CD4-positive, alpha-beta T cell treated with Interleukin-17A for 1 hour (primary cell): Measurements from ENCODE around the gene SNAP47.

Experiments
- DNase-seq: peaks from one replicate; pipeline ENCODE4 v3.0.0-alpha.2; 2020

Gene SNAP47

DNA sequence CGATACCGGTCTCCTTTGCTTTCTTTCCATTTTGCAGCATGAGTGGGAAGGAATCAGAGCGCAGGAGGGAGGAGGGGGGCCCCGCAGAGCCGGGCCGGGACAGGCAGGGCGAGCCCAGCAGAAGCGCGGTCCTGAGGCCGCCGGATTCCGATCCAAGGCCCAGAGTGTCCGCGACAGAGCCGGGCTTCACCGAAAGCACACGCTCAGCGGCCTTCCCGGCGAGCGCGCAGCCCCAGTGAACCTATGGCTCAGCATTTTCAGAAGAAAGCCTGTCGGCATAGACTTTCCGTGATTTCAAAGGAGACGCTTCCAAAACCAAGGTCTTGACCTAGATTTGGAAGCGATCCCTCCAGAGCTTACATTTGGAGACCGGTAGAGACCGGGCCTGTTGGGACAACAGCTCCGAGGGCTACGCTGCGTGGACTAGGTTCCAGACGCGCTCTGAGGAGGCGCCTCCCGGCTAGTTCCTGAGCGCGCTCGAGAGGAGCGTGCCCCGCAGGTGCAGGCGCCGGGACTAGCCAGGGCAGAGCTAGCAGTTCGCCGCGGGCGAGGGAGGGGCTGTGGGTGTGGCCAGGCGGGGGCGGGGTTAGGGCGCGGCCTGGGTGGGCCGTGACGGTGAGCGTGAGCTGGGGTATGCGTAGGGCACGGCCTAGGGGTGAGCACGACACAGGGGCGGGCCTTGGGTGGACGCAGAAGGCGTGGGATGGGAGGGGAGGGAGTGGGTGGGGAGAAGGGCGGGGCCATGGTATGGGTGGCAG is 52.5 kb downstream of the SNAP47 start:
- peak; percentile 97 for DNase-seq

DNA sequence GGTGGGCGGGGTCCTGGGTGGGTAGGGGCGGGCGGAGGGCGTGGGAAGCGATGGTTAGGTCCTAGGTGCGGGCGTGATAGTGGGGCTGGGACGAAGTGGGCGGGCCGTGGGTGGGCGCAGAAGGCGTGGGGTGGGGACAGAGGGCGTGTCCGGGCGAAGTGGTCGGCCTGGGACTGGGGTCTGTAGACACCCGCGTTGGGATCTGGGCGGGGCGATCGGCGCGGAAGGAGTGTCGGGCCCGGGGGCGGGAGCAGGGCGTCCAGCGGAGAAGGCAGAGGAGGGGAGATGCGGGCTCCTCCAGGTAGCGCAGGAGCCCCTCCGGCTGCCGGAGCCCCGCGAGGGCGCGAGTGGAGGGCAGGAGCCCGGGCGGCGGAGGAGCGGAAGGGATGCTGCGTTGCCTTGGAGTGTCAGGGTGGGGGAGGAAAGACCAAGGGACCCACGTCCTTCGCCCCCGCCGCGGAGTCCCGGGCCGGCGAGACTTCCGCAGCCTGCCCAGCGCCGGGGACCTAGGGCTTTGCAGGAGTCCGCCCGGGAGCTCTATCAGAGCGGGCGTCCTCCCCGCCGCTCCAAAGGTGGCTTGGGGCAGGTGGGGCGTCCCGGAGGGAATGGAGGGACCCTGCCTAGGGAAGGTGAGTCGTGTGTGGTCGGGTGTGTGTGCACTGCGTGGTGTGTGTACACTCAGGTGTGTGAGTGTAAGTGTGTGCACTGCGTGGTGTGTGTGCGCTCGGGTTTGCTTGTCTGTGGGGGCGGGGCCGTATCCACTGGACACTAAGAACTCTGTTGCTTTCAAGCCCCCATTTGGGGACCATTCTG is 53.2 kb downstream of the SNAP47 start:
- no peak for DNase-seq

DNA sequence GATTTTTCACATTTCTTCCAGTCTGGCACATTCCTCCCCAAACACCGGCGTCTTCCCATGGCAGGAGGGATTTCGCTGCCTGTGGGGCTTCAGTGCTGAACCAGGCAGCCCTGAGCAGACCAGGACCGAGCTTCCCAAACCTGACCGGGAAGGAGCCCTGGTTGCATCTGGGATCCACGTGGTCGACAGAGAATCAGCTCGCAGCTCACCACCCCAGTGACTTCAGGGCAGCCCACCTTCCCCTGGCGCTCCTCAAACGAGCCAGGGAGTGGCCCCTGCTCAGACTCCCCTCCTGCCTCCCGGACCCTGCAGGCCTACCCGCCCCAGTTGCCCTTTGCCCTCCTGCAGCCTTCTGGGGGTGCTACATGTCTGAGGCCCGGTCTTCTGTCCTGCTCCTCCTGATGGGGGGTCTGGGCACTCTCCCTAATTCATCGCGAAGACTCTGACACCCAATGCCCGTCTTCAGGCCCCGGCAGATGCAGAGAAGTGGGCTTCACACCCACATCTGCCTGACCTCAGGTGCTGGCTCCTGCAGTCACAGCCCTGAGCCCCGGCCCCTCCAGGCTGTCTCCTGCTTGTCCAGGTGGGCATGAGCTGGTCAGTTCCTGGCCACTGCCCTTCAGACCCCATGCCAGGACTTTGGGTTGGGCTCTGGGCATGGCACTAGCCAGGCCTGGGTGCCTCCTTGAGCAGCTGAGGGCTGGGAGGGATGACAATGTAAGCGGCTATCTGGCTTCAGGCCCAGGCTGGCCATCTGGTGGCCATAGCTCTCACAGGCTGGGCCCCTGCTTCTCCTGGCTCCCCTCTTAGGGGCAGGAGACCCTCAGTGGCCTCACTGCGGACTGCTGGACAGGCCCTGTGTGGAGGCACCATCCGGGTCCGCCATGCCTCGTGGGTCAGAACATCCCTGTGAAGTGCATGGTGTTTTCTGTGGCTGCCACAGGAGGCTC is 54.1 kb downstream of the SNAP47 start:
- no peak for DNase-seq

DNA sequence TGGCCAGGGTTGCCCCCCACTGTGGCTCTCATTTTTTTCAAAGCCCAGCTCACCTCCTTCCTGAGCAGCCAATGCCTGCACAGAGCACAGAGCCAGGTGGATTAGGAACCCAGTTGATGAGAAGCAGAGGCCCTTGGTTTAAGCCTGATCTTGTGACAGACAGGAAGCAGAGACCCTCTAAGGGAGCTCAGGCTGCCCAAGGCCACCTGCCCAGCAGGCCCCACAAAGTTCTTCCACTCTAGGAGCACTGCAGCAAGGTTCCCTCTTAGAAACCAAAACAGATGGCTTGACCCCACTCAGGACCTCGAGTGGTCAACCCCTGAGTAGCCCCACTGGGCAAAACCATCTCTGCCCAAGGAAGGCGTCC is 54.8 kb downstream of the SNAP47 start:
- no peak for DNase-seq

DNA sequence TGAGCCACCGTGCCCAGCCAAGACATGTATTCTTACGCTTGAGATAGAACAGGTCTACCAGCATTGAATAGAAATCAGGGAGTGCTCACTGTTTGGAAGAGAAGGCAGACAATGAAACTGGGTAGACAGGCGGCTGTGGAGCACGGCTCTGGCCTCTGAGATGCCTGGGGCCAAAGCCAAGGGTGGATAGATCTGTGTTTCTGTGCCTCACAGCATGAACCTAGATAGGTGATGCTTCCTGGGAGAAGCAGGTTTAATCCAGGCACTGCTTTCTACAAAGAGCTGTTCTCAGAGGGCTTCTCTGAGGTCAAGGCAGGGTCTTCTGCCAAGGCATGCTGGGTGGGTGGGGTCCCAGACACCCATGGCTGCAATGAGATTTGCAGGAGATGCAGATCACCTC is 55.6 kb downstream of the SNAP47 start:
- no peak for DNase-seq

DNA sequence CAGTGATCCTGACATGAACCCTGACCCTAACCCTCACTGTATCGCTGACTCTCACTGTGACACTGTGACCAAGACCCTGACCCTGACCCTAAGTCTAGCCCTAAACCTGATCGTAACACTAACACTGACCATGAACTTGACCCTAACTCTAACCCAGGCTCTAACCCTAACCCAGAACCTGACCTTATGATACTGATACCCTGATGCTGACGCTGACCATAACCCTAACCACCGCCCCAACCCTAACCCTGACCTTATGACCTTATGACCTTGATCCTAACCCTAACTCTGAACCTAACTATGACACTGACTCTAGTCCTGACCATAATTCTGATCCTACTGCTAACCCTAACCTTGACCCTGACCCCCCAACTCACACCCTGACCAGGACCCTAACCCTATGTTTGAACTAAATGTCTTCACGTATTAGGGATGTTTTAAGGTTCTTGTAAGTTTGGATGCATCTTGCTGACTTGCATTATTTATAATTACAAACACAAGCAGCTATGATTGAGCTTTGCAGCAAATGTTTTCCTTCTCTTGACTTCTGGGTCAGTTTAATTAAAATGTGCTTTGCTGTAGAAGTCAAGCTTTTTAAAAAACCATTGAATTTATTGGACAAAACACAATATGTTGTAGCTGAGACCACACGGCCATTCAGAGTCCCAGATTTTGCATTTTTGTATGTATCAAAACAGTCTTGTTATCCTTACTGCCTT is 56.3 kb downstream of the SNAP47 start:
- DNase-seq, result no peak

DNA sequence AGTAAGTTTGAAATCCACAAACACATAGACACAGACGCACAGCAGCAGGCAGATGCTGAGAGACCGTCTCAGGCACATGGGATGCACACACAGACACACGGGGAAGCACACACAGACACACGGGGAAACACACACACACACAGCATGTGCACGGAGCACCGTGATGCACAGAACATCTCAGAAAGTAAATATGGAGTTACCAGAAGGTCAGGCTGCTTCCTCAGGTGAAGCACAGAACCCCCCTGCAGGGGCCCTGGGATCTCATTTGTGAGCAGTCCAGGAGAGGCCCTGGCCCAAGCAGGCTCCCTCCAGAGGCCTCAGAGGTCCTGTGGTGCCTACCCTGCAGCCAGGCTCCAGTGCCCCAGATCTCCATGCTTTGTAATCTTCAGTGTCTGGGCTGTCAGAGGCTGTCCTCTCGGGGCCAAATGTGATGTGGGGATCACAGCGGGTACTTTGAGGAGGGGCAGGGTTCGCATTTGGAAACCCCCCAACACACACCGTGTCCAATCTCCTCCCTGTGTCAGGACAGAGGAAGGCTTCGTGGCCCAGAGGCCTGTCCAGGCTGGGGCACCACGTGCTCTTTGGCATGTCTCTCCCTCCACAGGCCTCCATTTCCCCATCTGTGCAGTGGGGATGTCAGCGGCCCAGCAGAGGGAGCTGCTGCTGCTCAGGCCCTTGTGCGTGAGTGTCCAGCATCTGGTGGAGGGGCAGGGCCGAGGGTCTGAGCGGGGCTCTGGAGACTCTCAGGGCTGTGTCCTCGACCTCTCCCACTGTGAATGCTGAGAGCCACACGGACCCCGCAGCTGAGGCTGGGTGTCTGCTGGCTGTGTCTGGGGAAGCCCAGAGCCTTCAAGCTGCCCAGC is 57.2 kb downstream of the SNAP47 start:
- no peak for DNase-seq

DNA sequence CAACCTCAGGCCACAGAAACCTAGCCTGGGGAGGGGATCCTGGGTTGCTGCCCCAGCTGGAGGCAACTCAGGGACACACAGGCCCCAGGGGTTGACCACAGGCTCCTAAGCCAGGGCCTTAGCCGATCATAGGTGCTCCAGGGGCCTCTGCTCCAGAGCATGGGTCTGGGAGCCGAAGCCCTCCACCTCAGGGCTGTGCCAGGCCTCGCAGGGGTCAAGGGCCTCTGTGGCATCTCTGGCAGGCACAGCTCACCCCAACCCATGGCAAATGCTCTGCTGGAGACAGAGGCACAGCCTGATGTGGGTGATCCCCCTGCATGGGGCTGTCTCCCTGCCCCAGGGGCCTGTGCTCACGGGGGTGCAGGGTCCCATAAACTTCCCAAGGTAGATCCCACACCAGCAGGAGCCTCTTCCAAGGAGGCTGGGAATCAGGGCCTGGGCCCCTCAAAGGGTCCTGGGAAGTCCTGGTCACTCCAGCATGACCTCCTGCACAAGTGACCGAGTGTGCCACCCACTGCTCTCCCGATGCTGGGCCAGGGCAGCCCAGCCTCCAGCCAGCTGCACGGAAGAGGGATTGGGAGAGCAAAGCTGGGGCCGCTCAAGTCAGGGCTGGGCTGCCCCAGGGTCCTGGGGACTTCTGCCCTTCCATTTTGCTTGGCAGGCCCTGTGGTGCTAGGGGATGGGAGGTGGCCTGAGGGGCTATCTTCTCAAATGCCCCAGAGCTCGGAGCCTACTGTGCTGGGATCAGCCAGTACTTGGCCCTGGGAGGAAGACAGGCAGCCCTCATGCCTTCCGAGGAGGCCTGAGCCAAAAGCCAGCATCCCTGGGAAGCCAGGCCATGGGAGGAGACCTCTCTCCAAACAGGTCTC is 58.1 kb downstream of the SNAP47 start:
- DNase-seq, result no peak

DNA sequence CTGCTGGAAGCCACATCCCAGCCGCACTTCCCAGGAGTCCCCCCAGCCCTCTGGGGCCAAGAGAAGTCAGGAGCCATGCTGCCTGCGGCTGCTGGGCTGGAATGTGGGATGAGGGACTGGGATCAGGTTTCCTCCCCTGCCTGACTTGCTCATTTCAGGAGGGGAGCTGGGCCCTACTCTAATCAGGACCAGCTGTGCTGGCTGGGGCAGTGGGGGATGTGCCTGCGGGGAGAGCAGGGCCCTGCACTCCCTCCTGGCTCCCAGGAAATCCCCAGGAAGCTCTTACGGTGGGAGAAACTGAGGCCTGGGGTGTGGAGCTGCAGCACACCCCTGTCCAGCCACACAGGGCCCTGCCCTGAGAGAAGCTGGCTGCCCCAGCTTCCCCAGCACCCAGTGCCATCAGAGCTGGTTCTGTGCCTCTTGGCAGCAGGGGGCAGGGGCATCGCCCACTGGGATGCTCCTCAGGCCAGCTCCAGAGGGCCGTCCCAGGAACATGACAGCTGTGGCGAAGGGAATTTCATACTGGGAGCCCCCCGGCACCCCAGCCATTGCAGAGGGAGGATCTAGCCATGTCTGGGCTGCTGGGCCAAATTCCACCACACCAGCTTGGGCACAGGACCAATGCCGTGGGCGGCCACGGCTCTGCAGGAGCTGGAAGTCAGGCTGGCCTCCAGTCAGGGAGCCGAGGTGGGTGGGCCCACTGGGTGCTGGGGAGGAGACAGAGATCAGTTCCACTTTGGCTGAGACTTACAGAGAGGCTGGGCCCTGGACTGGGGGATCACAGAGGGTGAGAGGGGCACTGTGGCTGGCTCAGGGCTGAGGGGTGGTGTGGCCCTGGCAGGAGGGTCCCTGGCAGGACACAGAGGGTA is 58.9 kb downstream of the SNAP47 start:
- no peak for DNase-seq

DNA sequence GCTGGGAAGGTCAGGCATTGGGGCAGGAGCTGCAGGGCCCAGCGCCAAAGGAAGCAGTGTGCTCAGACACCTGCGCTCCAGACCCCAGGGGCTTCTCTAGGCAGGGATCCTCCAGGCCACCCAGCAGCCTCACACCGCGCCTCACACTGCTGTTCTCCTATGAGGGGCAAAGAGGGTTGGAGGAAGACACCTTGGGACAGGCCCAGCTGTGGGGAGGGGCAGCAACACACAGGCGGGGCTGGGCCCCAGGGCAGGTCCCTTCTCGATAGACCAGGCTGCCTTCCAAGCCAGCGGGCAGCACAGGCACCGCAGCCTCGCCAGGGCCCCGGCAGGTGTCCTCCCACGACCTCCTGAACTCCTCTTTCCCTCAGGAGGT is 59.6 kb downstream of the SNAP47 start:
- no peak for DNase-seq

DNA sequence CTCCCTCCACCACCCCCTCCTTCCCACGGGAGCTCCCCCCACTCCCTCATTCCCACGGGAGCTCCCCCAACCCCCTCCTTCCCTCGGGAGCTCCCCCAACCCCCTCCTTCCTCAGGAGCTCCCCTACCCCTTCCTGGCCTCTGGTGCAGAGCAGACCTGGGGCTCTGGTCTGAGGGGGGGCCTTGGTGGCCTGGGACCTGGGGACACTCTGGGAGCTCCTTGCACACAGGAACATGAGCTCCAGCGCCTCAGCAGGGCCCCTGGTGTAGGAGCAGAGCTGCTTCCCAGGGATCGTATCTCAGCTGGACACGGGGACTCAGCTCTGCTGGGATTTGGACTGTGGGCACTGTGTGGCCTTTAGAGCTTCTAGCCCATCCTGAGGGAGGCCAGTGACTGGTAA is 60.5 kb downstream of the SNAP47 start:
- DNase-seq, result no peak

DNA sequence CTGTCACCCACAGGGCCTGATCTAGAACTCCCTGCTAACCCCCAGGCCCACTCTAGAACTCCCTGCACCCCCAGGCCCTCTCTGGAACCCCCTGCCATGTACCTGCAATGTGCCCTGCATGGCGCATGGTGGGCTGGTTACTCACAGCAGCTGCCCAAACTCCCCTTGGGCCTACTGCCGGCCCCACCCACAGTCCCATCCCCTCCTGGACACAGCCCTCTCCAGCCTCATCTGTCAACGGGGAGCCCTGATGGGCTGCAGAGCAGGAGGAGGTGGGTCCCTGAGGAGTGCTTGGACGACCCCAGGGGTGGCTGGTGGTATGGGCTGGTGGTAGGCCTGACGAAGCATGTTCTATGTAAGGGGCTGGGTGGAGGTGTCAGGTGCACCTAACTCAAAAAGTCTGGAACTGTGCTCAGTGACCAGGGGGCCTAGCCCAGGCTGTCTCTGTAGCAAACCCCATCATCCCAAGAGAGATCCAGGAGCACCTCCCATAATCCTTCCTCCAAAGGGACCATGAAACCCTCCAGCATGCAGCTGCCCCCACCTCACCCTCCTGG is 61.2 kb downstream of the SNAP47 start:
- no peak for DNase-seq

DNA sequence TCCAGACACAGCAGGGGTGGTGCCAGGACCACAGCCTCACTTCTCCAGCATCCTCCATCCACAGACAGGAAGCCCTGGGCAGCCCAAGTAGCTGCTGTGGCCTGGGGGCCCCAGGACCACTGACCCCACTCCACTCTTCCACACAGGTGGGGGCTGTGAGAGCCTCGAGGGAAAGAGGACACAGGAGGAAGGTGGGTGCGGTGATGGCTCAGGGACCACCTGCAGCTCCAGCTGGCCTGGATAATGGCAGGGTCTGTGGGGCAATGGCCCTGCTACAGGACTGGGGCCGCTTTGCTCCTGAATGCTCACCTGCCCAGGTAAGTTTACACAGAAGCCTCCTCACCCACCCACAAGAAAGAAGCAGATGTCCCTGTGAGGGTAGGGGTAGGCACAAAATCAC is 61.9 kb downstream of the SNAP47 start:
- DNase-seq, result no peak

DNA sequence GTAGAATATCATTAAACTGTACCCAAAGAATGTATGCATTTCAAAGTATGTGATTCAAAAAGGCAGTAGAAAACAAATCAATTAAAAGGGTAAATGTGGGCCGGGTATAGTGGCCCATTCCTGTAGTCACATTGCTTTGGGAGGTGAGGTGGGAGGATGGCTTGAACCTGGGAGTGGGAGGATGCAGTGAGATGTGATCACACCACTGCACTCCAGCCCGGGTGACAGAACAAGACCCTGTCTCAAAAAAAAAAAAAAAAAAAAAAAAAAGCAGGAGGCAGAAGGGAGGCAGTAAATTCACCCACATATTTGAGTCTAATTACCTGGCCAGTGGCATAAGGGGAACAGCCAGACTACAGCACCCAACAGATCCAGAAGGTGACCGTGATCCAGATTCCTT is 62.4 kb downstream of the SNAP47 start:
- no peak for DNase-seq

DNA sequence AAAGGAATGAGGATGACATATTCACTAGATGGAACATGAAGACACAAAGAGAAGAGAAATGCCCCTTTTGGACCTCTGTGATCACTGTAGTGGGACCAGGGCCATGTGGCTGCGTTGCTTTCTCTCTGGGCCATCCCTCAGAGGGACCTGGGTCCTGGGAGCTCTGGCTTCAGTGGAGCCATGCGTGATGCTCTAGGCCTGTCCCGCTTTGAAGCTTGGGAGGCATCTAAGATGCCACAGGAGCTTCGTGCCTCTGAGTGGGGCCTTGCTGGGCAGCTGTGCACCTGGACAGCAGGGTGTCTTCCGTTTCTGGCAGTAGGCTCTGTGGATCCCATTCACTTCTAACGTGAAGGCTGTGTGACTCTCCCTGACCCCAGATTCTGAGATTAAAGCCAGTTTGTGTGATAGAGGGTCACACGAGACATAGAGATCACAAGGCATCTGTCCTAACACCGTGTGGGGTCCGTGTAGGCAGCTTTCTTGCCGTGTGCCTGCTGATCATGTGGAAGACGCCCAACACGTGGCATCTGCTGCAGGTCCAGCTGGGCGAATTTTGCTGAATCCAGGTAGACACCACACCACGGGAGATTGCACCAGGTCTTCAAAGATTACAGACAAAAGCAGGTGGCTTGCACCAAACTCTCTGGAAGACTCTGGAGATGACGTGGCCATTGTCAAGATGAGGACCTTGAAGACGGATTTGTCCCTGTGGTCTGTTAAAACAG is 63.0 kb downstream of the SNAP47 start:
- no peak for DNase-seq

DNA sequence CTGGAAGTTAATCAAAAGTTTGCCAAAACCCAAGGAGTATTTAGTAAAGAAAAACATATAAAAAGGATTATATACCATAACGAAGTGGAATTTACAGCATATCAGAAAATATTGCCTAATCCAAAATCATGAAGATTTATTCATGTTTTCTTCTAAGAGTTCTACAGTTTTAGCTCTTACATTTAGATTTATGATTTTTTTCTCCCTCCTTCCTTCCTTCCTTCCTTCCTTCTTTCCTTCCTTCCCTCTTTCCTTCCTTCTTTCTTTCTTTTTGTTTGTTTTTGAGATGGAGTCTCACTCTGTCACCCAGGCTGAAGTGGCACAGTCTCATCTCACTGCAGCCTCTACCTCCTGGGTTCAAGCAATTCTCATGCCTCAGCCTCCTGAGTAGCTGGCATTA is 64.5 kb downstream of the SNAP47 start:
- no peak for DNase-seq

DNA sequence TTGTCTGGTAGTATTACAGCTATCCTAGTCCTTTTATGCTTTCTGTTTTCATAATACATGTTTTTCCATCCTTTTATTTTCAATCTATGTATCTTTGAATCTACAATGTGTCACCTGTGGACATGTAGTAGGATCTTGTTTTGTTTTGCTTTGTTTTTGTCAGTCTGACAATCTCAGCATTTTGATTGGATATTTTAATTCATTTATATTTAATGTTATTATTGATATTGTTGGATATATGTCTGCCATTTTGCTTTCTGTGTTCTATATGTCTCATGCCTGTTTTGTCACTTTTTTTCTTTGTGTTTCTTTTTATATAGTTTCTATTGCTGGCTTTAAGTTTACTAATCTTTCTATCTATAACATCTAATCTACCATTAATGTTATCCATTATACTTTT is 68.7 kb downstream of the SNAP47 start:
- DNase-seq, result no peak

DNA sequence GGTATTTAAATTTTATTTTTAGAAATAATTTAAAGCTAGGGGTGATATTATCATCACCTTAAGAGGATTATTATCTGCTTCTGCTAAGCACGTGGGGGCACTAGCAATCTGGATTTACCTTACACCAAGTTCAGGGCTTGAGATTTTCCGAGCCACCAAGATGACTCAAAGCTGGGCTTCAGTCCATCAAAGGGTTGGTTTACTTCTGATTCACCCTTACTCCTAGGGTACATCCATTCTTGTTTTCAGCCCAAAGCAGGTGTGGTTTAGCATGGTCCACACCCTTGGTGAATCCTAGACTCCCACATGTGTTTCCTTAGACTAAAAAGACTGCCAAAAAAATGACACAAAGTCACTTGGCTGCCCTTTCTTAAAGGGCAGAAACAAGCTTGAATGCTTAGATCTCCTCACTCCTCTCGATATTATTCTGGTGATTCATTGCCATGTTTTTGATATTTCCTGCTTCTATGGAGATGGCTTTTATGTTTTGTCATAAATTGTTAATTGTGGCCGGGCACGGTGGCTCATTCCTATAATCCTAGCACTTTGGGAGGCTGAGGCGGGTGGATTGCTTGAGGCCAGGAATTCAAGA is 70.5 kb downstream of the SNAP47 start:
- no peak for DNase-seq
